GM18868 (cell line): ENCODE measurements around the gene PRAMEF8.
"Not testable (repeated sequence)": the region's sequence is repeated elsewhere in the genome, so short reads cannot be mapped to it uniquely, and the experiment has no call there.

Source experiments
- ATAC-seq: cut with Tn5 transposase; IDR thresholded peaks from one replicate; pipeline ENCODE4 v1.9.1; 2021; ENCODE audit warnings: mild to moderate bottlenecking, moderate library complexity; ENCODE audit not compliant: unreplicated experiment

Gene PRAMEF8

DNA sequence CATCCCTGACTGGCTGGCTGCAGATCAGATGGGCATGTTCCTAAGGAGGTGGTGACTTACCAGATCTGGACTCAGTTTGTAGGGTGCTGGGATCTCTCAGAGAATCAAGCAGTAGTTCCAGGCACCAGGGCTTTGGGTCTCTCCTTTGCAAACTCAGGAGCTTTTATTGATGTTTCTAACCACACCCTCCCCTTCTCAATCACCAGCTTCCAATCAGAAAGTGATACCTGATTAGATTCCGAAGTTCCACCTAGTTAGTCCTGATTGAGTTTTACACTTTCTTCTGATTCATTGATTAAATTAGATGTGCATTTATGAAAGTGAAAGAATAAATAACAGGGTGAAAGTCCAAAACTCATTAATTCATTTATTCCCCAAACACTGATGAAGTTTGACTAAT, at the start of gene PRAMEF8:
TSS of gene PRAMEF8 (minus strand) at position 101 of the 400 bp plus-strand sequence. CDS start 1,046 bp downstream, outside the sequence.
- ATAC-seq: not testable (repeated sequence)

DNA sequence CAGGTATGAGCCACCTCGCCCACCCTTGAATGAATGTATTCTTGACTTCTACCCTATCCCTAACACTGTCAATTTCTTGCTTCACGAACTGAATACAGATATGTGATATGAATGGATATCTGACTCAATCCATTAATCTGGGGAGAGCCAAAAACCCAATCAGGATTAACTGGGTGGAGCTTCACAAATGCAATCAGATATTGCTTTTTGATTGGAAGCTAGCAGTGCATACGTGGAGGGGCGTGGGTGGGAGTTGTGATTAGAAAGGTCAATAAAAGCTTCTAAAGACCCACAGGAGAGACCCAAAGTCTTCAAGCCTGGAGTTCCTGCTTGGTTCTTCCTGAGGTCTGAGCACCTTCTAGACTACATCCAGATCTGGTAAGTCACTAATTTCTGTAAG, 30.3 kb upstream of the PRAMEF8 start, which contains the start of gene PRAMEF15:
TSS of gene PRAMEF15 (plus strand) at position 301 of the 400 bp plus-strand sequence. CDS start 2,827 bp downstream, outside the sequence.
- not testable (repeated sequence) for ATAC-seq

DNA sequence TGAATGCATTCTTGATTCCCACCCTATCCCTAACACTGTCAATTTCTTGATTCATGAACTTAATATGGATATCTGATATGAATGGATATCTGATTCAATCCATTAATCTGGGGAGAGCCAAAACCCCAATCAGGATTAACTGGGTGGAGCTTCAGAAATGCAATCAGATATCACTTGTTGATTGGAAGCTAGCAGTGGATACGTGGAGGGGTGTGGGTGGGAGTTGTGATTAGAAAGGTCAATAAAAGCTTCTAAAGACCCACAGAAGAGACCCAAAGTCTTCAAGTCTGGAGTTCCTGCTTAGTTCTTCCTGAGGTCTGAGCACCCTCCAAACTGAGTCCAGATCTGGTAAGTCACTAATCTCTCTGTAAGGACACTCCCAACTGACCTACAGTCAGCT, 18.3 kb upstream of the PRAMEF8 start, which contains the start of gene PRAMEF33:
TSS of gene PRAMEF33 (plus strand) at position 301 of the 400 bp plus-strand sequence. CDS start 2,416 bp downstream, outside the sequence.
- not testable (repeated sequence) for ATAC-seq

DNA sequence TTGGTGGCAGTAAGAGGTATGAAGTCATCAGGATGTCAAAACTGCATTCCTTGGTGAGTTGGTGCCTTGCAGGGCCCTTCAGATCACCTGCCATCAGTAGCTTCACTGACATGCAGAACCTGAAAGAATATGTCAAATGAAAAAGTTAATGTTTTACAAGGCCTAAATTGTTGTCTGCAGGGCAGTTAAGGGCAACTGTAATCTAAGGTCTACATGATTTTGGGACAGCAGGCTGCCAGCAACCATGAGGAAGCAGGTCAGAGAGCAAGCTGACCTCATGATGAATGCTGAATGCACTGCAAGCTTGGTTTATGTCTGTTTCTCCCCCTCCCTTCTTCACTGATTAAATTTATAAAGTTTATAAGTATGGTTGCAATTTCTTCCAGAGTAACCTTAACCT, 17.3 kb upstream of the PRAMEF8 start:
- ATAC-seq: not testable (repeated sequence)

DNA sequence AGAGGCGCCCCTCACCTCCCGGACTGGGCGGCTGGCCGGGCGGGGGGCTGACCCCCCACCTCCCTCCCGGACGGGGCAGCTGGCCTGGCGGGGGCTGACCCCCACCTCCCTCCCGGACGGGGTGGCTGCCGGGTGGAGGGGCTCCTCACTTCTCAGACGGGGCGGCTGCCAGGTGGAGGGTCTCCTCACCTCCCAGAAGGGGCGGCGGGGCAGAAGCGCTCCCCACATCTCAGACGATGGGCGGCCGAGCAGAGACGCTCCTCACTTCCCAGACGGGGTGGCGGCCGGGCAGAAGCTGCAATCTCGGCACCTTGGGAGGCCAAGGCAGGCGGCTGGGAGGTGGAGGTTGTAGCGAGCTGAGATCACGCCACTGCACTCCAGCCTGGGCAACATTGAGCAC, 13.8 kb upstream of the PRAMEF8 start:
- not testable (repeated sequence) for ATAC-seq

DNA sequence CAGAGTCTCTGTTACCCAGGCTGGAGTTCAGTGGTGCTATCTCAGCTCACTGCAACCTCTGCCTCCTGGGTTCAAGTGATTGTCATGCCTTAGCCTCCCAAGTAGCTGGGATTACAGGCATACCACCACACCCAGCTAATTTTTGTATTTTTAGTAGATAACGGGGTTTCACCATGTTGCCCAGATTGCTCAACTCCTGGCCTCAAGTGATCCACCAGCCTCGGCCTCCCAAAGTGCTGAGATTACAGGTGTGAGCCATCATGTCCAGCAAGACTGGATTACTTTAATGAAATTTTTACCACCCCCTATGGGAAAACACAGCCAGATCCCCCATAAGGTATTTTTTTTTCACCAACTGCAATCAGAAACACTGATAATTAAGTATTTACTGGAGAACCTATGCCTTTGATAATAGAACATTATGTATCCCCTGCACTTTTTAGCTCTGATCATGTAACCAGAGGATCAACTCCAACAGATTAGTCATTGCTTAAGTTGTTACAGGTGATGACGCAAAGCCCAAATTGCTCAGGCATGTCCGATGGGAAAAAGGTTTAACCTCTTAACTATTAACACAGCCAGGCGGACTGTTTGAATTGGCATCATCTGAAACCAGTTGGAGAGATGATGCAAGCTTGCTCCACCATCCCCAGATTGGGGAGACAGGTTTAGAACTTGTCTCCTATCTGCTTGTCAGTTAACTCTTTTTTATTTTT, 12.4 kb upstream of the PRAMEF8 start:
- ATAC-seq: not testable (repeated sequence)

DNA sequence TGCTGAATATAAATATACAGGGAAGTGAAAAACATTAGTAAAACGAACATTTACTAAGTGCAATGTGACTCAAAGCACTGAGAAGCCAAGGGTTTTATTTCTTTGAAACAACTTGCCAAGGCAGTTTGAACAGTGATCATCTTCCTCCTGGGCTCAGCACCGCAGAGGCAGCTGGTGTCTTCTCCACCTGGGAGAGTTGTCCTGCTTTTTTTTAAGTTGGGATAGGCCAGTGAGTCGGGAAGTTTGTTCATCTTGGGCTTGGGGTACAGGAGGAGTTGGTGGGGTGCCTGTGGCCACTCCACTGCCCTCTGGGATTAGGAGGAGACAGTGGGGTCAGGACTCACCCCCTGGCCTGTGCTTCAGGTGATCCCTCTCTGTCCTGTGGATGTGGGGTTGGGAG, 4.1 kb upstream of the PRAMEF8 start:
- not testable (repeated sequence) for ATAC-seq

DNA sequence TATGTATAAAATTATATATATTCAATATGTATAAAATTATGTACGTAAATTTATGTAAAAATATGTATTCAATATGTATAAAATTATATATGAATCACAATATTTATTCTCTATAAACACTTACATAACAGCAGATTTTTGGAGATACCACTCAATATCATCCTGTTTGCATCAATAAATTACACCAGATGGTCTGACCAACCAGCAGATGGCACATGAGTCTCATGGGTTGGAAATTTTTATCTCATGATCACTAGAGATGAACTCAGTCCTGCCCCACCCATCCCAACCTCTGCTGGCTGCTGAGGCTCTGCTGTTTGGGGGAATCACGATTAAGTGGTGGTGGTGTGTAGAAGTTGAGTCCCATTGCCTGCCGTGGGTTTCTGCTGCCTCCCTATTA, 5.3 kb downstream of the PRAMEF8 start:
- not testable (repeated sequence) for ATAC-seq

DNA sequence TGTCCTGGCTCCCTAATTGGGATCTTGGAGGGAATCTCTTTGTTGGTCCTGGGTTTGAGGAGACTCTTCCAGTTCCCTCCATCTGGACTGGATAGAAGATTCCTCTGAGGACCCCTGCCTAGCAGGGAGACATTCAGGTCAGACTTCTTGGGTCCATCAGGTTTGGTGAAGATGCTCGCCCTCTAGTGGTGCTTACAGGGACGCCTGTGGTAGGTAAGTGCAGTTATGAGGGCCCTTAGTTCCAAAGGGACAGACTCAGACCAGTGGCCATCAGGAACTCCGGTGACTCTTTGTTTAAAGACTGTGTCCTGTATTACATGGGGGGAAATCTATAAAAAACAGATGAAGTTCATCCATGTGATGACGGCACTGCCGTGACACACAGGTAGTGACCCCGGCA, 7.9 kb downstream of the PRAMEF8 start:
- ATAC-seq: not testable (repeated sequence)

DNA sequence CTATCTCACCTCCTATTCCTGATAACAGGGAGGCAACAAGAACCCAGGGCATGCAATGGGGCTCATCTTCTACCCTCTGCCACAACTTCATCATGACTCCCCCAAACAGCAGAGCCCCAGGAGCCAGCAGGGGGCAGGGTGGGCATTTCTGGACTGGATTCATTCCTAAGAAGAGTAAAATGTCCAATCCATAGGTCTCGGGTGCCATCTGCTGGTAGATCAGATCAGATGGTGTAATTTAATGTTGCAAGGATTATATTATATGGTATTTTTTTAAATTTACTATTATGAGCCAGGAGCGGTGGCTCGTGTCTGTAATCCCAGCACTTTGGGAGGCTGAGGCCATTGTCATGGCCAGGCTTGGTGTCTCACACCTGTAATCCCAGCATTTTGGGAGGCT, 19.8 kb downstream of the PRAMEF8 start:
- ATAC-seq: not testable (repeated sequence)

DNA sequence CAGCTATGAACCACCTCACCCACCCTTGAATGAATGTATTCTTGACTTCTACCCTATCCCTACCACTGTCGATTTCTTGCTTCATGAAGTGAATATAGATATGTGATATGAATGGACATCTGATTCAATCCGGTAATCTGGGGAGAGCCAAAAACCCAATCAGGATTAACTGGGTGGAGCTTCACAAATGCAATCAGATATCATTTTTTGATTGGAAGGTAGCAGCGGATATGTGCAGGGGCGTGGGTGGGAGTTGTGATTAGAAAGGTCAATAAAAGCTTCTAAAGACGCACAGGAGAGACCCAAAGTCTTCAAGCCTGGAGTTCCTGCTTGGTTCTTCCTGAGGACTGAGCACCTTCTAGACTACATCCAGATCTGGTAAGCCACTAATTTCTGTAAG, 31.0 kb downstream of the PRAMEF8 start, which contains the start of gene PRAMEF5:
TSS of gene PRAMEF5 (plus strand) at position 301 of the 400 bp plus-strand sequence. CDS start 5,071 bp downstream, outside the sequence.
- not testable (repeated sequence) for ATAC-seq

DNA sequence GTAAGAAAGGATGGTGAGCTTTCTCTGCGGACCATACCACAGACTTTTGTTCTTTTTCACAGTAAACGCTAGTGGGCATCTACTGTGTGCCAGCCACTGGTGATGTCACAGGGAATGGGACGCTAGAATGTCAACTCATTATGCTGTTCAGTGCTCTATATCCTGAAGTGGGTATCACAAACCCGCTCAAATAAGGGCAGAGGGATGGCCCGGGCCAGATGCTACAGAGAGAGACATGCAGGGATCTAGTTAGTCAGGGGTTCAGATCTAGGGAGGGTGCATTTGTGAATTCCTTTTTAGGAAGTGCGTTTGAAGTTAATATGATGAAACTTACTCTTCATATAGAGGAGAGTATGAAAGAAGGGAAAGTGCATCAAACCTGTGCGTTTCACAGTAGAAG, 37.8 kb downstream of the PRAMEF8 start:
- ATAC-seq: not testable (repeated sequence)

DNA sequence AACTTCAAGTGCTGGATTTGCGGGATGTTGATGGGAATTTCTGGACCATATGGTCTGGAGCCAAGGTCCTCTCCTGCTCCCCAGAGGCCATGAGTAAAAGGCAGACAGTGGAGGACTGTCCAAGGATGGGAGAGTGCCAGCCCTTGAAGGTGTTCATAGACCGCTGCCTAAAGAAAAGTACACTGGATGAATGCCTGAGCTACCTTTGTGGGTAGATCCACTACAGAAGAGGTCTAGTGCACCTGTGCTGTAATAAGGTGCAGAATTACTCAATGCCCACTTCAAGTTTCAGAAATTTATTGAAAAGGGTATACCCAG, 38.4 kb downstream of the PRAMEF8 start:
- ATAC-seq: not testable (repeated sequence)

DNA sequence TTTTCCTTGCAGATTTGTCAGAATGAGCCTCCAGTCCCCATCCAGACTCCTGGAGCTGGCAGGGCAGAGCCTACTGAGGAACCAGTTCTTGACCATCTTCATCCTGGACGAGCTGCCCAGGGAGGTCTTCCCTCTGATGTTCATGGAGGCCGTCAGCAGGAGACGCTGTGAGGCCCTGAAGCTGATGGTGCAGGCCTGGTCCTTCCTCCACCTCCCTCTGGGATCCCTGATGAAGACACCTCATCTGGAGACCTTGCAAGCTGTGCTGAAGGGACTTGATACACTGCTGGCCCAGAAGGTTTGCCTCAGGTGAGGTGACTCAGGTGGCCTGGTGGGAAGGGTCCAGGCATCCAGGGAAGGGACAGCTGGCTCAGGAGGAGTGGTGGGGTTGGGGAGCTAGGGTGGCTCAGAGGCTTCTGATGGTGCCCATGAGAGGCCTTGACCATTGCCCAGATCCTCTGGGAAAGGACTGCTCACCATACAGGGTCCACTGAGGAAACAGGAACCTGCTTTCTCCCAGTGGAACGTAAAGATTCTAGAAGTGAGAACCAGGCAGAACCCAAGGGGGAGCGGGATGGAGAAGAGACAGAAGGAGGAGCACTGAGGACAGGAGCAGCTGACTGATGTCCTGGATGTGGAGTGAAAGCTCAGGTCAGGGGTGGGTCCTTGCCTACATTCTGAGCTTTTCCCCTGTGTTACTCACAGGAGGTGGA, 38.9 kb downstream of the PRAMEF8 start:
- not testable (repeated sequence) for ATAC-seq

DNA sequence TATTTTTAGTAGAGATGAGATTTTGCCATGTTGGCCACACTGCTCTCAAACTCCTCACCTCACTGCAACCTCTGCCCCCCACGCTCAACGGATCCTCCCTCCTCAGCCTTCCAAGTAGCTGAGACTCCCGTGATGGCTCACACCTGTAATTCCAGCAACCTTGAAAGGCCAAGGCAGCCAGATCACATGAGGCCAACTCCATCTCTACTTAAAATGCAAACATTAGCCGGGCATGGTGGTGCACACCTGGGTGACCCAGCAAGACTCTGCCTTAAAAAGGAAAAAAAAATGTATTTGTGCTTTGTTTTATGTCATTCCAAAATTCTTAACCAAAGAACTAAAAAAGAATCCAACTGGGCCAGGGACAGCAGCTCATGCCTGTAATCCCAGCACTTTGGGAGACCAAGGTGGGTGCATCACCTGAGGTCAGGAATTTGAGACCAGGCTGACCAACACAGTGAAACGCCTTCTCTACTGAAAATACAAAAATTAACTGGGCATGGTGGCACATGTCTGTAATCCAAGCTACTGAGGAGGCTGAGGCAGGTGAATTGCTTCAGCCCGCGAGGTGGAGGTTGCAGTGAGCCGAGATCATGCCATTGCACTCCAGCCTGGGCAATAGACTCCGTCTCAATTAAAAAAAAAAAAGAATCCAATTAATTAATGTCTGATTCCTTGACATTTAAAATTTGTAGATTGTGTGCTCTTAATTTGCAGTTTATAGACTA, 41.2 kb downstream of the PRAMEF8 start:
- not testable (repeated sequence) for ATAC-seq

DNA sequence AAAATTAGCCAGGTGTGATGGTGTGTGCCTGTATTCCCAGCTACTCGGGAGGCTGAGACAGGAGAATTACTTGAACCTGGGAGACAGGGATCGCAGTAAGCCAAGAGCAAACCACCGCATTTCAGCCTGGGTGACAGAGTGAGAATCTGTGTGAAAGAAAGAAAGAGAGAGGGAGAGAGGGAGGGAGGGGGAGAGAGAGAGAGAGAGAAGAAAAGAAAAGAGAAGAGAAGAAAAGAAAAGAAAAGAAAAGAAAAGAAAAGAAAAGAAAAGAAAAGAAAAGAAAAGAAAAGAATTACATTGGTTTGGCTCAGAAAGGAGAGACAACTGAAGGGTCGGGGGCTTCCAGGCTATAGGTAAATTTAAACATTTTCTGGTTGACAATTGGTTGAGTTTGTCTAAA, 45.3 kb downstream of the PRAMEF8 start:
- not testable (repeated sequence) for ATAC-seq

DNA sequence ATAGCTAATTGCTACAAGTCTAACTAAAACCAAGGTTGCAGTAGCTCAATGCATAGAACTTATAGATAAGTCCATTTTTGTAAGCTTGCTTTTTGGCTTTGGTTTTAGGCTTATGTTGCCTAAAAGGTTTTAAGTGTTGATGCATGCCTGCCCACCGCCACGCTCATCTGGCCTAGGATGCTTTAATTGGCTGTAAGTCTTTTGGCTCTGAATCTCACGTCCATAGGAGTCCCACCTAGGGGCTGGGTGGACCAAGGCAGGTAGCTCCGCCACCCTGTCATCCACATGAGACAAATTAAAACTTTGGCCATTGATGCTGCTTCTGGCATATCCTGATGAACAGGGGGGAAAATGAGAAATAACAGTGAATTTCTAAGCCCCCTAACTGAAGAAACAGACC, 47.4 kb downstream of the PRAMEF8 start:
- ATAC-seq: not testable (repeated sequence)

DNA sequence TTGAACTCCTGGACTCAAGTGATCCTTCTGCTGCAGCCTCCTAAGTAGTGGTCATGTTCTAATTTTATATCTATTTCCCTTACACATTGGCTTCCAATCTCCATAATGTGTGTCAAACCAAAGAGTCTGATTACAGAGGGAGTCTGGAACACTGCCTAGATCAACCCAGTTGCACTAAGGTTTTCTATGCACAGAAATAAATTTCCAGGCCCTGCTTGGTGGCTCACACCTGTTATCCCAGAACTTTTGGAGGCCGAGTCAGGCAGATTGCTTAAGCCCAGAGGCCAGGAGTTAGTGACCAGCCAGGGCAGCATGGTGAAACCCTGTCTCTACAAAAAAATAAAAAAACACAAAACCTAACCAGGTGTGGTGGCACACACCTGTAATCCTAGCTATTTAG, 50.9 kb downstream of the PRAMEF8 start:
- not testable (repeated sequence) for ATAC-seq

DNA sequence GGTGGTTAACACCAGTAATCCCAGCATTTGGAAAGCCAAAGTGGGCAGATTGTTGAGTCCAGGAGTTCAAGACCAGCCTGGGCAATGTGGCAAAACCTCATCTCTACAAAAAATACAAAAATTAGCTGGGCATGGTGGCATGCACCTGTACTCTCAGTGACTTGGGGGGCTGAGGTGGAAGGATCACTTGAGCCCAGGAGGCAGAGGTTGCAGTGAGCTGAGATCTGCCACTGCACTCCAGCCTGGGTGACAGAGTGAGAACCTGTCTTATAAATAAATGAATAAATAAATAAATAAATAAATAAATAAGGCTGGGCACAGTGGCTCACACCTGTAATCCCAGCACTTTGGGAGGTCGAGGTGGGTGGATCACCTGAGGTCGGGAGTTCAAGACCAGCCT, 52.9 kb downstream of the PRAMEF8 start:
- not testable (repeated sequence) for ATAC-seq
